Activated T-cell treated with anti-CD3 and anti-CD28 coated beads, Interleukin-2, amount 50 U/mL, for 1 hour (primary cell): ENCODE data around the gene MT1M.
A peak's percentile ranks its signal among the peaks of the same experiment; 100 is the strongest.

Experiments used
- DNase-seq: peaks from one replicate; pipeline ENCODE4 v3.0.0-alpha.2; 2020

The MT1M gene

GRCh38 chr16:56679818-56680217 is 47.4 kb downstream of the MT1M start:
- no peak for DNase-seq

GRCh38 chr16:56681939-56682702 is 49.7 kb downstream of the MT1M start, which contains the start of gene MT1X:
Gene MT1X (plus strand): TSS chr16:56682470. CDS start chr16:56682541, 71 bp downstream.
- DNase-seq: peak; percentile 91

GRCh38 chr16:56682703-56683397 is 50.4 kb downstream of the MT1M start:
- DNase-seq: no peak
